HG03175 (cell line): ENCODE measurements around the gene BIK.

ENCODE experiments used
- ATAC-seq: cut with Tn5 transposase; IDR thresholded peaks from one replicate; pipeline ENCODE4 v1.9.1; 2021; ENCODE audit warnings: mild to moderate bottlenecking, moderate library complexity; ENCODE audit not compliant: unreplicated experiment

The BIK gene, protein sequence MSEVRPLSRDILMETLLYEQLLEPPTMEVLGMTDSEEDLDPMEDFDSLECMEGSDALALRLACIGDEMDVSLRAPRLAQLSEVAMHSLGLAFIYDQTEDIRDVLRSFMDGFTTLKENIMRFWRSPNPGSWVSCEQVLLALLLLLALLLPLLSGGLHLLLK

DNA sequence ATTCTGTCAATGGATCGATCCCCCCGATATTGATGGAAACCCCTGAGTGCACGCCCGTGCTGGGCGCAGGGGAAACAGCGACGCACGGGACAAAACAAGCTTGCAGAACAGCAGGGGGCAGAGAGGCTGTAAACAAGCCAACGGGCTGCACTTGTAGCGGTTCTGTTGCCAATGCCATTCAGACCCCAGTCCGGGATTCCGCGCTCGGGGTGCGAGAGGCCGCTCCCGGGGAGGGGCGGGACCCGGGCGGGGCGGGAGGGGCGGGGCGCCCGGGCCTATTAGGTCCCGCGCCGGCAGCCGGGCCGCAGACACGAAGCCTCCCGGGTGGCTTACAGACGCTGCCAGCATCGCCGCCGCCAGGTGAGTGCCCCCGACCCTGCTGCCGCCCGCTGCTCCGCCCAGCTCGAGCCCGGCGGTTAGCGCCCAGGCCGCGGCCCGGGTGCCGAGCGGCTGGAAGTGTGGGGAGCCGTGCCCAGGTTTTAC lies at the start of gene BIK:
Gene BIK, plus strand, starts transcription at position 307 of the 483 bp plus-strand sequence. CDS start 13,273 bp downstream, outside the sequence.
- no peak for ATAC-seq

DNA sequence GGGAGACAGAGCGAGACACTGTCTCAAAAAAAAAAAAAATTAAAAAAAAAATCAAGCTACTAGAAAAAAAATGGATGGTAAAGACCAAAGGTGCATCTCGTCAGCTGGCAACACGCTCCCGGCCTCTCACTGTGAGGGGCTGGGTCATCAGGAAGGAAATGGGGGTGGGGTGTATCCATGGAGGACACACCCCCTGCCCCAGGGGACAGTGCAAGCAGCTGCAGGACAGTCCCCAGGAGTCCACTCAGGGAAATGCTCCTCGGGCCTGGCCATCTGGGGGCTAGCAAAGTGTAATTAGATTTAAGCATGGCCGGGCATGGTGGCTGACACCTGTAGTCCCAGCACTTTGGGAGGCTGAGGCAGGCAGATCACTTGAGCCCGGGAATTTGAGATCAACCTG lies 44.4 kb upstream of the BIK start:
- ATAC-seq: no peak

DNA sequence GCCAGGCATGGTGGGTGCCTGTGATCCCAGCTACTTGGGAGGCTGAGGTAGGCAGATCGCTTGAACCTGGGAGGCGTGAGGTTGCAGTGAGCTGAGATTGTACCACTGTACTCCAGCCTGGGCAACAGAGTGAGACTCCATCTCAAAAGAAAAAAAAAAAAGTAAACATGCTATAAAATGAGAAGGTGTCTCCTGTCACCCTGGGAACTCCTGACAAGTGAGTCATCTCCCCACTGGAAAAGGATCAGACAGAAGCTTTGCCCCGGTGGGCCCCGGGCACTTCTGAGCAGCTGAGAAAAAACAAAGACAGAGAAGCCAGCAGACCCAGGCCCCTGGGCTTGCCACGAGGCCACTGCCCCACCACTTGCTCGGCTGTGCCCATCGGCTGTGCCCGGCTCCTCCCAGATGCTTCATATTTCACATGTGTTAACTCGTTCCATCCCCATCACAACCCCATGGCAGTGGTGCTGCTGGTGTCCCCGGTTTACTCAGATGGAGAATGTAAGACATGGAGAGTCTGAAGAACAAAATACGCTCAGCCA lies 43.6 kb upstream of the BIK start:
- ATAC-seq: no peak

DNA sequence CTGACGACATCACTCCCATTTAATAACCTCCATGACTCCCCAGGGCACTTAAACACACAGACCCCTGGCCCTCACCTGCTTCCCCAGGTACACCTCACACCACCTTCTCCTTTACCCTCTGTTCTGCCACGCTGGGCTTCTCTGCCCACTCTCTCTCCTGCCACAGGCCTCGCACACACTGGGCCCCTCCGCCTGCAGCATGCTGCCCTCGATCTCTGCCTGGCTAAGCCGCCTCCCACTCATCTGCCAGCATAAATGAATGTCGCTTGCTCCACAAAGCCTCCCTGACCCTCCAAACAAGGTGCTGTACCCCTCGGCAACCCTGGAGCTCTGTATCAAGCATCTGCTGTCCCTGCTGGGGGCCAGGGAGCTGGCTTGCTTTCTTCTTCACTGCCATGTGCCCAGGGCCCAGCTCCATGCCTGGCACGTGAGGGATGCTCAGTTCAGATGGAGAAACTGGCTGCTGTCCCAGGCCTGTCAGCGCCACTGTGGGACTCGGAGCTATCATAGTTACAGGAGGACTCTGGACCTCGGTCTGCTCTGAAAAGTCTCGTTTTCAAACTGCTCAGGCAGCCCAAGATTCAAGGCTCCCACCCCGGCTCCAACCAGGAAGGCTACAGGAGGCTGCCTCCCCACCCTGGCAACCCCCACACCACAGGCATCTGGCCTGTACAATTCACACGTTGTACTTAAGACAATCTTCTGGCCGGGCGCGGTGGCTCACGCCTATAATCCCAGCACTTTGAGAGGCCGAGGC lies 33.3 kb upstream of the BIK start:
- no peak for ATAC-seq

DNA sequence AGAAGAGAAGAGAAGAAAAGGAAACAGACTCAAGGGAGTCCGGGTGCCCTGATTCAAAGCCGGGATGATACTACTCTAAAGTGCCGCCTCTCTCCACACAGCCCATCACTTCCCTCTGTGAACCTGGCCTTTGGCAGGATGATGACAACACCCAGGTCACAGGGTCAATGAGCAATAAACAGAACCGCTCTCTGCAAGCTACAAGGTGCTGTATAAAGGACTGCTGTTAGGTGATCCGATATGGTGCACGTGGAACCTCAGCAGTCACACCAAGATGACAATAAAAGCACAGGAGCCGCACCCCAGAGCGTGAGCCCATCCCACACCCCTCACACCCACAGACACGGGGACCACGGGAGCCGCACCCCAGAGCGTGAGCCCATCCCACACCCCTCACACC lies 32.0 kb upstream of the BIK start:
- no peak for ATAC-seq

DNA sequence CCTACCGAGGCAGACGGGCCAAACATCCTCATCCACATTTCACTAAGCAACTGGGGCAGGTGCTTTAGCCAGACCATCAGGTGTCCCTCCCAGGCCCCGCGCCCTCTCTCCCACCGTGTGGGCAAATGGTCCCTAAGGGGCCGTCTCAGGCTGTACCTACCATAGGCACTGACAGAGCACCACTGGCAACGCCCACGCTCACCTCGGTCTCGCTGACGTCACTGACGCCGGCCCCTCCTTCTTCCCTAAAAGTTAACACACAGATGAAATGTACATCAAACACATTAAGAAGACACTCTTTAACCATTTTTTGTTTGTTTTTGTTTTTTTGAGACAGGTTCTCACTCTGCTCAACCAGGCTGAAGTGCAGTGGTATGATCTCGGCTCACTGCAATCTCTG lies 30.8 kb upstream of the BIK start:
- ATAC-seq: no peak

DNA sequence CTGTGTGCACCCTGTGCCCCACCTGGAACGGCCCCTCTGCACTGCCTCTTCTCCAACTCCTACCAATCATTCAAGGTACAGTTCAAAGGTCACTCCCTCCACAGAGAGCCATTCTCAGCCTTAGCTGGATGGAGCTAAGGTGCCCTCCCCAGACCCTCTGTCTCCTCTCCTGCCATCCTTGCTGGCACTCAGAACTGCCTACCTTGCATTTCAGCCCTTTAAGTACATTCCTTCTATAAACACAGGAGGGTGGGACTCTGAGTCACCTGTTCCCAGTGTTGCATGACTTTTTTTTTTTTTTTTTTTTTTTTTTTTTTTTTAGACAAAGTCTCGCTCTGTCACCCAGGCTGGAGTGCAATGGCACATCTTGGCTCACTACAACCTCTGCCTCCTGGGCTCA lies 29.9 kb upstream of the BIK start:
- no peak for ATAC-seq

DNA sequence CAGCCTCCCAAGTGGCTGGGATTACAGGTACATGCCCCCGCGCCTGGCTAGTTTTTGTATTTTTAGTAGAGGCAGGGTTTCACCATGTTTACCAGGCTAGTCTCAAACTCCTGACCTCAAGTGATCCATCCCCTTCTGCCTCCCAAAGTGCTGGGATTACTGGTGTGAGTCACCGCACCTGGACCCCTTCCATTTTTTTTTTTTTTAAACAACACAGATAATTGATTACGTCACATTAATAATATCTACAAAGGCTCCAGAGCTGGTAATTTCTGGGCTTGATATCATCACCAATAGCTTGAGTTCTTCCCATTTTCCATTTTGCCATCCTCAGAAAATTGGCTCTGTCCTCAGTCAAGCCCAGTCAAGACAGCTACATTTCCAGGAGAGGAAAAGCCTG lies 28.6 kb upstream of the BIK start:
- no peak for ATAC-seq

DNA sequence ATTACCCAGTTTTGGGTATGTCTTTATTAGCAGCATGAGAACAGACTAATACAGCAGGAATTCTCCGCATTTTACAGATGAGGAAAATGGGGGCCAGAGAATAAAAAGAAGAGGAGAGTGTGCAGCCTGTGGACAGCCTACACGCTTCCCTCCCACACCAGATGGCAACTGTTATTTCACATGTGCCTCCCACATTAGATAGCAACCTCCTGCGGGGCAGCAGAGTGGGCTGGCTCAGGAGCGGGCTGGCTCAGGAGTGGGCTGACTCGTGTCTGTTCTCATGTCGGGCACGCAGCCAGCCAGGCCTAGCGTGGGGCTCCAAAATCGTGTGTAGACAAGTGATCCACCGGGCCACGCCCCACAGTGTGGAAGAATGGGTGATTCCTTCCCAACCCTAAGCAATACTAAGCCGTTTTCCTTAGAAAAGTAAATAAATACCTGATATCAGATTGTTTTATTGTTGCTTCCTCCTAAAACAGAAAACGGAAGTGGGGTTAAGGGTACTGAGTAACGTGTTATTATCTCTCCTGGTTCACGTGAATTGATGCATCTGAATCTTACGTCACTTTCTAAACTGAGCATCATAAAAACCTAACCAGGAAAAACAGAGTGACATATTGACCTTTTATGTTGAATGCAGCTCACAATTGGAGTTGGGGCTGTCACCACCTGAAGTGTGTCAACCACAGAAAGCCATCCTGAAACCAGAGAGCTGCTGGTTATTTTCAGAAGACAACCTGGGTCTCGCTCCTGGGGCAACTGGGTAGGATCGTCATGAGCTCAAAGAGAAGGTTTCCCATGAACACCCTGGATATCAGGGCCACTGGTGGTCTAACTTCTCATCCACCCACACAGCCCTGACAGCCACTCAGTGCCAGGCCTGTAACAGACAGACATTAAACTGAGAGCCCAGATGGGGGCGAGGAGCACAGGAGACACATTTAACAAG lies 24.6 kb upstream of the BIK start:
- no peak for ATAC-seq

DNA sequence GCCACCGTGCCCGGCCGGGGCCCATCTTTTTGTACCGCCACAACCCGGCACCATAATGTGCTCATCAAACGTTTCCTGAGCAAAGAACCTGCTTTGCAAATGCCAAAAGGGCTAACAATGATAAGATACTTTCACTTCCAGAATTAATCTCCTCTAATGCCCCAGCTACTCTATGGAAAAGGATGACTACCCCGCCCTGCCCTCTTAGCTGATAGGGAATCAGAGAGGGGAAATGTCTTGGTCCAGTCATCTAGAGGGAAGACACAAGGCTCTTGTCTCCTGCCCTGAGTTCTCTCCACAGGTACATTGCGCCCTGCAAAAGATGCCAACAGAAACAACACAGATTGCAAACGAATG lies 21.9 kb upstream of the BIK start:
- no peak for ATAC-seq

DNA sequence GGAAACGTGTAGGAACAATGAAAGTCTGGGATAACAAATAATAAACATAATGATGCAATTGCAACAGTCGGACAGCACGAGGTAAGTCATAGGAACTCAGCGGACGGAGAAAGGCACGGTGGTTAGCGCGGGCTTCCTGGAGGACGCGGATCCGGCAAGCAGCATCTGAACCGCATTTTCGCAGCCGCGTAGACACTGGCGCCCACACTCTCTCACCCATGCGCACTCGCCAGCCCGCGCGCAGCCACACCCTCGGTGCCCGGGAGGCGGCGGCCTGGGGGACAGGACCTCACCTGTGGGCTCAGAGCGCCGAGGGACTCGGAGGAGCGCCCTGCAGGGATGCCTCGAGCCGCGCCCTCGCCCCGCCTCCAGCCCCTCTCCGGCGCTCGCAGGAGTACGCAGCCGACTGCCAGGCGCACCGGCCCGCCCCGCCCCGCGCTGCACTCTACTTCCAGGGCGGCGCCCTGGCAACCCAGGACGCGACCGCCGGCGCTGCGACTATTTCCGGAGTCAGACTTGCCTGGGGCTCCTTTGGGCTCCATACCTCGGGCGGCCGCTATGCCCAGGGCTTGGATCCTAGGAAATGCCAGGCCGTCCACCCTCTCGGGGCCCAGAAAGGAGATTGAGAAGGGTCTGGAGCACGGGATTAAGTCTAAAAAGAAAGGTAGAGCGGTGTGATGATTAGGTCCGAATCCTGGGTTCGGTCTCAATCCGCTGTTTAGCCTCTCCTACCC lies 21.4 kb upstream of the BIK start, which contains the start of gene TTLL1:
Gene TTLL1, minus strand, starts transcription at position 408 of the 734 bp plus-strand sequence. CDS start 13,805 bp downstream, outside the sequence.
- peak; percentile 74 for ATAC-seq

DNA sequence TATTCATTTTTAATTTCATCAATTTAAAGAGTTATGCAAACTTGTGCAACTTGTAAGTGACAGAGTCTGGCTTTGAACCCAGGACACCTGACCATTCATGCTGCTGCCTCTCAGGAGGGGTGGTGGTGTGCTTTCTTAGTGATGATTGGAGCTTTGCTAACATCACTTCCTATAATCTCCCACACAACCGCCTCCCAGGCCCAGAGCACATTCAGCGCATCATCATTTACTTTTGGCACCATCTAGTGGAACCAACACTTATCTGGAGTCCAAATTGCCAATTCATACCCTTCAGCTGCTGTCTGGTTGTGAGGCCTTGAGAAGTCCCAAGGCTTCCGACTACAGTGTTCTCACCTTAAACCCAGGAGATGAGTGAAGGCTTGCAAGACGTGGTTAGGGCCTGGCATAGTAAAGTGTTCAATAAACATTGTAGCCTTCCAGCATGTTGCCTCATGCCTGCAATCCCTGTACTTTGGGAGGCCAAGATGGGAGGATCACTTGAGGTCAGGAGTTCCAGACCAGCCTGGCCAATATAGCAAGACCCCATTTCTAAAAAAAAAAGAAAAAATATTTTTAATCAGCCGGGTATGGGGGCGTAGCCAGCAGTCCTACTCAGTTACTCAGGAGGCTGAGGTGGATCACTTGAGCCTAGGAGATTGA lies 20.3 kb upstream of the BIK start:
- ATAC-seq: no peak

DNA sequence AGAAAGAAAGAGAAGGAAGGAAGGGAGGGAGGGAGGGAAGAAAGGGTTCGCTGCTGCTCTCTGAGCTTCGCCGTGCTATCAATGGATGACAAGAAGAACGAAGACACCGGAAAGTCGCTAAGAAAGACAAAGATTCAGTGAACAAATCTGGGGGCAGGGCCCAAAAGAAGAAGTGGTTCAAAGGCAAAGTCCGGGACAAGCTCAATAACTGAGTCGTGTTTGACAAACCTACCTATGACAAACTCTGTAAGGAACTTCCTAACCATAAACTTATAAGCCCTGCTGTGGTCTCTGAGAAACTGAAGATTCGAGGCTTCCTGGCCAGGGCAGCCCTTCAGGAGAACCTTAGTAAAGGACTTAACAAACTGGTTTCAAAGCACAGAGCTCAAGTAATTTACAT lies 18.5 kb upstream of the BIK start:
- ATAC-seq: no peak

DNA sequence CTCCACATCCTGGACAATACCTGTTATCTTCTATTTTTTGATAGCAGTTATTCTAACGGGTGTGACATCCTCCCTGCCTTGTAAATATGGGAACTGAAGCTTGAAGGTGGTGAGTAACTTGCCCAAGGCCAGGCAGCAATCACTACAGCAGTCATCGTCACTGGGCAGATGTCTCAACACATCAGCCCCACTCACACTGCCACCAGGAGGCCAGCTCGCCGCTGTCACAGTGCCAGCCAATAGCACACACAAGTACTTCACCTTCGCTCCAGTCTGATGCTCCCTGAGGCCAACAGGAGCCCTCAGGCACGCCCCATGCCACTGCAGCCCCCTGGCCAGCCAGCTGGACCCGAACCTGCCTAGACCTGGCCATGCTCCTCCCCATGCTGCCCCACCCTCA lies 16.5 kb upstream of the BIK start:
- ATAC-seq: no peak

DNA sequence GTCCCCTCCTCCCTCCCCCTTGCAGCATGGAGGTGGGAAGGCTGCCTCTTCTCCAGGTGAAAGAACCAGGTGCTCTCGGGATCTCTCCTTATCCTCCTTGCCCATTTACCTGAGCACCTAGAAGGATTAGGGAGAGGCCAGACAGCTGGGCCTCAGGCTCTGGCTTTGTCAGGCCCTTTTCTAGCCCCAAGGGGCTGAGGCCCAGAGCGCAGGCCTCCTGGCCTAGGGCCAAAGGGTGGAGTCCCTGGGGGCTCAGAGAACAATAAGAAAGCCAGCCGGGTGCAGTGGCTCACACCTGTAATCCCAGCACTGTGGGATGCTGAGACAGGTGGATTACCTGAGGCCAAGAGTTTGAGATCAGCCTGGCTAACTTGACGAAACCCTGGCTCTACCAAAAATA lies 16.0 kb upstream of the BIK start:
- ATAC-seq: no peak

DNA sequence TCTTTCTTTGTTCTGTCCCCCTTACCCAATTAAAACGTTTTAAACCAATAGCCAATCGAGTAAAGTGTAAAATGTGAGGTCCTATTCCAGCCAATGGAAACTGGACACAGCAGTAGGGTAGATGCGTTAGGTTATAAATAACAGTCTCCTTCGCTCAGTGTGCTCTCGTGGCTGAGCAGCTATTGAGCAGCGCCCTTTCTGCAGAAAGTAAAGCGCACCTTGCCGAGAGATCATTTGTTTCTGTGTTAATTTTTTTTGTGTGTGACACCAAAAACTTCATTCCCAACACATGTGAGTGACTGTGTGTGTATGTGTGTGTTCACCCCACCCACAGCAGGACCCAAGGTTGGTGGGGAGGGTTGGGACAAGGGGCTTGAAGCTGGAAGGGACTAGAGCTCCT lies 14.1 kb upstream of the BIK start:
- no peak for ATAC-seq

DNA sequence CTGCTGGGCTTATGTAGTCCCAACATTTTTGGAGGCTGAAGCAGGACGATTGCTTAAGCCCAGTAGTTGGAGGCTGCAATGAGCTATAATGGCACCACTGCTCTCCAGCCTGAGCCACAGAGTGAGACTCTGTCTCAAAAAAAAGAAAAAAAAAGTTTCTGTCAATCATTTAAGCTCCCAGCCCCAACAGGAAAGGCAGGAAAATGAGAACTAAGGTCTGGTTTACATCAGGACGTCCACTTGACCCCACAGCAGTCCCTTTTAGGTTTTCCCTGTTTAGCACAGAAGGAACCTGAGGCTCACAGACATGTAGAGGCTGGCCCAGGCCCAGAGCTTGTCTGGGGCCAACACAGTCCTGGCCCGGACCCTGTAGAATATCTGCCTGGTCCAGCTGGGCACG lies 12.2 kb upstream of the BIK start:
- ATAC-seq: no peak

DNA sequence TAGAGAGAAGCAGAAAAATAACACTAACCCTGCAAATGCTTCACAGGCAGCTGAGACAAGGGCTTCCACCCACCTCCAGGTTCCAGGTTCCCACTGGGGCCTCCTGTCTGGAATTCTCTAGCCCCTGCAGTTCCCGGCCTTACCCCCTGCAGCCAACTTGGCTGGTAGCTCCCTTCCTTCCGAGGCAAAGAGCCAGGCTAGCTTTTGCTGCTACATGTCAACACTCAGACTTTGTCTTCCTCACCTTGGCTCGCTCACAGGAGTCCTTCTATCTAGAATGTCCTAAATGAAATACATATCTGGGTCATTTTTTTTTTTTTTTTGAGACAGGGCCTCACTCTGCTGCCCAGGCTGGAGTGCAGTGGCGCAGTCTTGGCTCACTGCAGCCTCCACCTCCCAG lies 11.5 kb upstream of the BIK start:
- no peak for ATAC-seq

DNA sequence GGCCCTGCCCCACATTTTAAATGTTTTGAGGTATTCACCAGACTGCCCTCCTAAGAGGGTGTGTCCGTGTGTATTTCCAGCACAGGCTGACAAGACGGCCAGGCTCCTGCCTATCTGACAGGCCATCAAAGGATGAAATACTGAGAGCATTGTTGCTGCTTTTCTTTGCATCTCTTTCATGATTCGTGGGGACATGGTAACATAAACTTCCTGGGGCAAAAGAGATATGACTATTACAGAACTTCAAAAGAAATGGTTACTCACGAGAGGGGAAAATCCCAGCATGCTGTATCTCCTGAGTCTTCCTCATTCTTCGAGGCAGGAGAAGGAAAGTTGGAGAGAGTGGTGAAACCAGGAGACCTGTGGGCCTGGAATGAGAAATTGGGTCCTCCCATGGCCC lies 10.3 kb upstream of the BIK start:
- ATAC-seq: no peak

DNA sequence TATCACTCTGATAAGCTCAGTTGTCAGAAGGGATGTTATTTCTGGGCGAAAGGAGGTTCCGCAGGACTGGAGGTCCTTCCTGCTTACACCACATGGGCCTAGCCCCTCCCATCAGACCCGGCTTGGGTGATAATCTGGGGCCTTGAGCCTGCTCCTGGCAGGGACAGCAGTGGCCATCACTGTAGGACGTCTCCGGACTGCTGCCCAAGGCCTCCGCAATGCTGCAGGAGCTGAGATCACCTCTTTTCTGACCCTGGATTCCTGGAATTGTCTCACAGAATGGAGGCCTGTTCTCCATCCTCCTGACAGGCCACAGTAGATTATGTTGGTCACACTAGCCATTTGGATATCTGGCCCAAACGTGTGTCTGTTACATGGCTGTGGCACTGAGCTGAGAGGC lies 9.2 kb upstream of the BIK start:
- no peak for ATAC-seq
